H54 (cell line): ENCODE data around the gene ITGB2.

Experiments
- DNase-seq: peaks from one replicate; pipeline ENCODE4 v3.0.0; 2011; ENCODE audit warnings: low spot score, mixed read lengths; ENCODE audit not compliant: insufficient read length
- FAIRE-seq: peaks from 3 replicates; lab custom pipeline; 2011; peaks lifted over from hg19 to GRCh38; lab: Jason Lieb, UNC
- POLR2A ChIP-seq: IDR thresholded peaks from 2 replicates; pipeline ENCODE4 v1.6.1; 2011; ENCODE audit warnings: low read depth, mild to moderate bottlenecking, low read length

ITGB2 gene

GRCh38 chr21:44846485-44847260 lies 74.0 kb downstream of the ITGB2 start:
- DNase-seq (no peak), FAIRE-seq (no peak)
- no peak for TF ChIP-seq POLR2A

GRCh38 chr21:44846224-44846484 lies 74.5 kb downstream of the ITGB2 start:
- no peak for TF ChIP-seq POLR2A
- no peak for FAIRE-seq
- DNase-seq = no peak

- FAIRE-seq = no peak
- no peak for DNase-seq
- no peak for TF ChIP-seq POLR2A
Observed at GRCh38 chr21:44845418-44846223, 75.1 kb downstream of the ITGB2 start.

GRCh38 chr21:44844256-44844655 lies 76.4 kb downstream of the ITGB2 start:
- no peak for TF ChIP-seq POLR2A
- FAIRE-seq (no peak), DNase-seq (no peak)

GRCh38 chr21:44842721-44843445 lies 77.8 kb downstream of the ITGB2 start:
- no peak for DNase-seq
- TF ChIP-seq POLR2A = no peak
- FAIRE-seq = no peak

- no peak for TF ChIP-seq POLR2A
- FAIRE-seq (no peak), DNase-seq (no peak)
Observed at GRCh38 chr21:44842087-44842486, 78.6 kb downstream of the ITGB2 start.

GRCh38 chr21:44840771-44841170 lies 79.9 kb downstream of the ITGB2 start:
- DNase-seq (no peak), FAIRE-seq (no peak)
- TF ChIP-seq POLR2A = no peak

- DNase-seq = no peak
- no peak for TF ChIP-seq POLR2A
- no peak for FAIRE-seq
Observed at GRCh38 chr21:44838951-44839350, 81.7 kb downstream of the ITGB2 start.

- no peak for FAIRE-seq
- no peak for TF ChIP-seq POLR2A
Observed at GRCh38 chr21:44838039-44838895, 82.4 kb downstream of the ITGB2 start.

GRCh38 chr21:44837537-44837936 lies 83.2 kb downstream of the ITGB2 start:
- no peak for FAIRE-seq
- no peak for DNase-seq
- TF ChIP-seq POLR2A = no peak

More at GRCh38 chr21:44838039-44838895, 82.4 kb downstream of the ITGB2 start:
- DNase-seq = no peak

GRCh38 chr21:44836666-44837471 lies 83.8 kb downstream of the ITGB2 start:
- DNase-seq (peak; percentile 73), FAIRE-seq (no peak)
- TF ChIP-seq POLR2A = no peak

- FAIRE-seq (no peak), DNase-seq (no peak)
- no peak for TF ChIP-seq POLR2A
Observed at GRCh38 chr21:44836349-44836665, 84.4 kb downstream of the ITGB2 start.
